Tibial nerve (tissue), 4 donors: Measurements from ENCODE around the gene XIRP2. TPM values are rescaled to one million over a fixed set of nuclear protein-coding genes. Genes with fewer than 3 reads are reported as not detected.

ENCODE experiments used
- DNase-seq, 2 donors: peaks; one replicate each; pipeline ENCODE4 v3.0.0-alpha.2; 2019; ENCODE audit warnings: low spot score in 2 of 2
- H3K27ac ChIP-seq, 4 donors: fragments of 200-600 bp; sonication (generic) in 3 of 4; one replicate each; pipeline ENCODE4 v1.5.1; 2017 to 2019; ENCODE audit warnings: mild to moderate bottlenecking in 1 of 4
- H3K27me3 ChIP-seq, 2 donors: fragments of 200-600 bp; sonication (generic) in 1 of 2; one replicate each; pipeline versions ENCODE4 v1.5.1 to v1.6.0; 2017 to 2019
- H3K36me3 ChIP-seq, 3 donors: fragments of 200-600 bp; sonication (generic); one replicate each; pipeline ENCODE4 v1.5.1; 2018 to 2019
- H3K4me1 ChIP-seq, 4 donors: fragments of 200-600 bp; sonication (generic) in 3 of 4; one replicate each; pipeline ENCODE4 v1.5.1; 2017 to 2019
- H3K4me3 ChIP-seq, 4 donors: fragments of 200-600 bp; sonication (generic) in 3 of 4; one replicate each; pipeline ENCODE4 v1.5.1; 2017 to 2019; ENCODE audit warnings: mild to moderate bottlenecking in 1 of 4, moderate library complexity in 1 of 4
- H3K9me3 ChIP-seq, 4 donors: fragments of 200-600 bp; sonication (generic) in 3 of 4; one replicate each; pipeline ENCODE4 v1.5.1; 2017 to 2019
- EP300 ChIP-seq, 2 donors: sonication (generic); formaldehyde crosslinking; IDR thresholded peaks; one replicate each; pipeline ENCODE4 v1.6.1; 2017; ENCODE audit warnings: antibody characterized with exemption in 2 of 2, mild to moderate bottlenecking in 1 of 2
- POLR2A ChIP-seq, 2 donors: fragments of 450-650 bp; IDR thresholded peaks; one replicate each; pipeline ENCODE4 v1.6.1; 2017; ENCODE audit warnings: antibody characterized with exemption in 2 of 2, mild to moderate bottlenecking in 2 of 2, moderate library complexity in 2 of 2
- WGBS, 2 donors: methylation state at CpG; one replicate each; pipeline ENCODE4 v1.1.5; 2018; 5-methylcytosine and 5-hydroxymethylcytosine counted together
- total RNA-seq, 4 donors: library from RNA; depleted of rRNA; stranded (reverse); fragments of >200 nt; gene quantifications; one replicate each; pipeline ENCODE4 v1.1.0, GENCODE V29; 2016
- TF ChIP-seq, protein P1 (sequence below), 5 experiments: fragments of 200-600 bp in 3 of 5; fragments of 450-650 bp in 2 of 5; sonication (generic) in 3 of 5; IDR thresholded peaks; one replicate each; pipeline ENCODE4 v1.5.1; 2016 to 2019; ENCODE audit warnings: antibody characterized with exemption in 5 of 5, mild to moderate bottlenecking in 3 of 5, moderate library complexity in 2 of 5

The XIRP2 gene
- total RNA-seq, 4 donors from 2014 or later, result under 0.01 to 1.8 (median 0.96) TPM

DNA sequence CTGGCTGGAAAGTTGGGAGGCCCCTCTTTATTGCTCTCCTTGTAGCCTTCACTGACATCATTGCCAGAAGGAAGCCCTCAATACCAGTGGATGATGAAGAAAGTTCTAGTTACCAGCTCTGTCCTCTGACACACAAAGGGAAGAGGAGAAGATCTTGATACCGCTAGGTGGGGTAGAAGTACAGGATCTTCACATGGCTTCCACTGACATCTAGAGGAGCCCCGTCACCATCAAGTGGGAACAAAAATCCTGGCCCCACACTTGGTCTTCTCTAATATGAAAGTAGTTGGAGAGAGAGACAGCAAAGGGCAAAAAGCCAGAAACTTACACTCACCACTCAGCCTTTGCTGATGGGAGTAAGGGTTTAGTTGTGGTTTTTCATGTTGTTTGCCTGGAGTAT lies 12.4 kb downstream of the XIRP2 start:
- H3K27me3 ChIP-seq, result no peaks in the 10 kb centered on the region
- no peaks in the 10 kb centered on the region for H3K9me3 ChIP-seq
- 81 to 82% methylated on average over 2 of the region's 2 CpGs for WGBS, 2 donors
- TF ChIP-seq POLR2A (IDR thresholded peaks at IDR 0.05), result no peak
- TF ChIP-seq EP300 (IDR thresholded peaks at IDR 0.05), result no peak
- TF ChIP-seq, protein P1, sequence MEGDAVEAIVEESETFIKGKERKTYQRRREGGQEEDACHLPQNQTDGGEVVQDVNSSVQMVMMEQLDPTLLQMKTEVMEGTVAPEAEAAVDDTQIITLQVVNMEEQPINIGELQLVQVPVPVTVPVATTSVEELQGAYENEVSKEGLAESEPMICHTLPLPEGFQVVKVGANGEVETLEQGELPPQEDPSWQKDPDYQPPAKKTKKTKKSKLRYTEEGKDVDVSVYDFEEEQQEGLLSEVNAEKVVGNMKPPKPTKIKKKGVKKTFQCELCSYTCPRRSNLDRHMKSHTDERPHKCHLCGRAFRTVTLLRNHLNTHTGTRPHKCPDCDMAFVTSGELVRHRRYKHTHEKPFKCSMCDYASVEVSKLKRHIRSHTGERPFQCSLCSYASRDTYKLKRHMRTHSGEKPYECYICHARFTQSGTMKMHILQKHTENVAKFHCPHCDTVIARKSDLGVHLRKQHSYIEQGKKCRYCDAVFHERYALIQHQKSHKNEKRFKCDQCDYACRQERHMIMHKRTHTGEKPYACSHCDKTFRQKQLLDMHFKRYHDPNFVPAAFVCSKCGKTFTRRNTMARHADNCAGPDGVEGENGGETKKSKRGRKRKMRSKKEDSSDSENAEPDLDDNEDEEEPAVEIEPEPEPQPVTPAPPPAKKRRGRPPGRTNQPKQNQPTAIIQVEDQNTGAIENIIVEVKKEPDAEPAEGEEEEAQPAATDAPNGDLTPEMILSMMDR (IDR thresholded peaks at IDR 0.05), result no peak
- no peaks in the 10 kb centered on the region for H3K36me3 ChIP-seq
- H3K27ac ChIP-seq, result no peak overlapping the region
- no peak overlapping the region for H3K4me3 ChIP-seq
- DNase-seq, result no peak
- H3K4me1 ChIP-seq, result no peaks in the 10 kb centered on the region

DNA sequence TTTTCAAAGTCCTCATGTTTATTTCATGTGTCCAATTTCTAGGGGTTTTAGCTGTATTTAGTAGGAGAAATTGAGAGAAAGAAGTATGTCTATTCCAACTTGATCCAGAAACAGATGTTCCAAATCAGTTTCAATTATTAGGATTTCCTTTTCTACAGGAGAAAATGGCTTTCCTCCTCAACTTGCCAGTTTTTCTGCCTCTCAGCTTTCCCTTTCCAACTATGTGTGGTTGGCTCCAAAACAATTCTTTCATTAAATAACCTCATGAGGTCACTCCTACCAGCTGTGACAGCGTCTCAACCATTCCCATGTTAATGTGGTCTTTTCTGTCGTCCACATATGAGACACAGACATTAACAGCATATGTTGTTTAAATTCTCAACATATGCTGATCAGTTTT lies 13.1 kb downstream of the XIRP2 start:
- 23 to 36% methylated on average over 2 of the region's 2 CpGs for WGBS, 2 donors
- H3K36me3 ChIP-seq, result no peaks in the 10 kb centered on the region
- TF ChIP-seq POLR2A (IDR thresholded peaks at IDR 0.05) (no peak), EP300 (IDR thresholded peaks at IDR 0.05) (no peak)
- TF ChIP-seq, protein P1 (IDR thresholded peaks at IDR 0.05), result no peak

DNA sequence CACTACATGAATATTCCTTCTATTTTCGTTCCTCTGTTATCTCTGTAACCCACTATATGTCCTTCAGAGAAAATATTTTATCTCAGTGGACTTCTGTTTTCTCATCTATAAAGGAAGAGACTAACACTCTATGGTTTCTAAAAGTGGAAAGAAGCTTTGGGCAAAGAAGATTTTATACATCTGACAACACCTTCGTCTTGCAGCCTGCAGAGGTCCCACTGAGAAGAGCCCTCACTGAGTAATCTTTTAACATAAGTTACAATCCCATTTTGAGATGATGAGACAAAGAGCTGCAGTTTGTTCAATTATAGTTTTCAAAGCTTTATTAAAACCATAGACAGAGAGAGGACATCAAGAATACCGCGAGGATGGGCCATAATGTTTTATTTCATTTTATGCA lies 28.7 kb downstream of the XIRP2 start:
- no peak for DNase-seq
- no peaks in the 10 kb centered on the region for H3K36me3 ChIP-seq
- WGBS, 2 donors, result 45 to 48% methylated on average over 4 of the region's 4 CpGs
- peaks cover 0 to 6% (median 0%) of the 10 kb centered on the region in 4 donors for H3K9me3 ChIP-seq
- no peaks in the 10 kb centered on the region for H3K27me3 ChIP-seq
- no peaks in the 10 kb centered on the region for H3K4me1 ChIP-seq
- TF ChIP-seq EP300 (IDR thresholded peaks at IDR 0.05) (no peak), POLR2A (IDR thresholded peaks at IDR 0.05) (no peak)
- TF ChIP-seq, protein P1 (IDR thresholded peaks at IDR 0.05), result no peak
- no peak overlapping the region for H3K4me3 ChIP-seq
- H3K27ac ChIP-seq, result no peak overlapping the region

More for the DNA sequence above, 13.1 kb downstream of the XIRP2 start:
- Histone ChIP-seq H3K4me1 (no peaks in the 10 kb centered on the region), H3K27ac (no peak overlapping the region), H3K9me3 (no peaks in the 10 kb centered on the region), H3K27me3 (no peaks in the 10 kb centered on the region), H3K4me3 (no peak overlapping the region)
- no peak for DNase-seq

DNA sequence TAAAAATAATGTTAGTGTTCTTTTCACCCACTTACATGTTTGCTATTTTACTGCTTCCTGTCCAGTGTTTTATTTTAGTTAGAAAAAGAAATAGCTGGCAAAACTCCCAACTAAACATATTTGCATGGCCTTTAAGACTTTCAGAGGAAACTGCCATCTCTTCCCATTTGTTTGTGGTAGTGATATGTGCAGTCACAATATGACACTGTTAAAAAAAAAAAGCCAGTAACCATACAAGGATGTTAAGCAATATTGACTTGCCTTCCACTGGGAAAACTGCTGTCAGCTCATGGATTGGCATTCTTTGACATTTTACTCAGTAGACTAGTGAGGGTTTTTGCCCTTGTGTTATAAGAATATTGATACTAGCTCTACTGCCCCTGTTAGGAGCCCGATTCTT lies 29.1 kb downstream of the XIRP2 start:
- DNase-seq, result no peak
- Histone ChIP-seq H3K4me3 (no peak overlapping the region), H3K4me1 (no peaks in the 10 kb centered on the region), H3K36me3 (no peaks in the 10 kb centered on the region), H3K27ac (no peak overlapping the region), H3K9me3 (peaks cover 0 to 6% (median 0%) of the 10 kb centered on the region in 4 donors), H3K27me3 (no peaks in the 10 kb centered on the region)
- no peak for TF ChIP-seq EP300 (IDR thresholded peaks at IDR 0.05)
- TF ChIP-seq, protein P1 (IDR thresholded peaks at IDR 0.05), result no peak
- TF ChIP-seq POLR2A (IDR thresholded peaks at IDR 0.05), result no peak
- 71 to 73% methylated on average over 1 of the region's 1 CpG for WGBS, 2 donors

DNA sequence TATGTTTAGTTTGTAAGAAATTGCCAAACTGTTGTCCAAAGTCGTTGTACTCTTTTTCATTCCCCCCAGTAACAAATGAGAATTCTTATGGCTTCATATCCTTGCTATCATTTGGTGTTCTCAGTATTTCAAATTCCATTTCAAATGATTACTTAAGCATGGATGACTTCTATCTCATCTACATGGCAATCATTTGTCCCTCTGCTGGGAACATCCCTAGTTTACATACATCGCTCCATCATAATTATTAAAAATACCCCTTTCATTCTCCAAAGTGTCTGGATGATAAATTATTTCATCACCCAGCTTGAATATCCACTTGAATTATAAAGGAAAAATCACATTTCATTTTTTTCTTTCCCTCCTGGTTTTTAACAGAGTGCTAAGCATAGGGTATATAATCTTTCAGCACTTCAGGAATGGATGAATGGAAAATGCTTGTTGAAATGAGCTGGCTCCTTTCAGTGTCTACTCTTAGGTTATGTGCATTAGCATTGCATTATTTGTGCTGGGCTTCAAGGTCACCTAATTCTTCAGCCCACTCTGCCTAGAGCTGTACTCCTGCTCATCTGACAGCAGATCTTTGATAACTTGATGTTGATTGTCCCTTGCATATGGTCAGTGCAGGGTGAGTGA lies 33.1 kb downstream of the XIRP2 start:
- H3K27ac ChIP-seq, result no peak overlapping the region
- 96 to 97% methylated on average over 2 of the region's 2 CpGs for WGBS, 2 donors
- TF ChIP-seq POLR2A (IDR thresholded peaks at IDR 0.05) (no peak), EP300 (IDR thresholded peaks at IDR 0.05) (no peak)
- TF ChIP-seq, protein P1 (IDR thresholded peaks at IDR 0.05), result no peak
- no peaks in the 10 kb centered on the region for H3K9me3 ChIP-seq
- no peaks in the 10 kb centered on the region for H3K36me3 ChIP-seq
- no peaks in the 10 kb centered on the region for H3K27me3 ChIP-seq
- DNase-seq, result no peak
- H3K4me3 ChIP-seq, result no peak overlapping the region
- H3K4me1 ChIP-seq, result no peaks in the 10 kb centered on the region
